ENCODE measurements around the gene CENPM. TPM values are rescaled to one million over a fixed set of nuclear protein-coding genes. Genes with fewer than 3 reads are reported as not detected.

Gene CENPM
- total RNA-seq, 1 donor from 2014 or later: 1.8 TPM

GRCh38 chr22:41900652-41901312 is 46.2 kb downstream of the CENPM start:
- no peak for DNase-seq (ENCODE audit: low read depth)

- DNase-seq (ENCODE audit: low read depth): no peak
Observed at GRCh38 chr22:41899992-41900651, 46.8 kb downstream of the CENPM start.

GRCh38 chr22:41899110-41899509 is 47.8 kb downstream of the CENPM start:
- DNase-seq (ENCODE audit: low read depth): no peak

- DNase-seq (ENCODE audit: low read depth): no peak
Observed at GRCh38 chr22:41898645-41899044, 48.3 kb downstream of the CENPM start.

GRCh38 chr22:41893591-41894375 is 53.2 kb downstream of the CENPM start:
- DNase-seq (ENCODE audit: low read depth): no peak

GRCh38 chr22:41892721-41893120 is 54.2 kb downstream of the CENPM start:
- no peak for DNase-seq (ENCODE audit: low read depth)

GRCh38 chr22:41891407-41891806 is 55.5 kb downstream of the CENPM start:
- DNase-seq (ENCODE audit: low read depth): no peak

Other genes with a start within 250 kb of the CENPM start
- 0.10 and 0.52 TPM in 2 replicates for gene MEI1, start 247.6 kb downstream of the CENPM start, total RNA-seq
- gene CCDC134, start 146.5 kb downstream of the CENPM start, total RNA-seq: 11.0 and 16.1 TPM in 2 replicates
- 39.8 and 80.3 TPM in 2 replicates for gene SREBF2, start 114.0 kb downstream of the CENPM start, total RNA-seq
- gene SHISA8, start 32.1 kb downstream of the CENPM start, total RNA-seq: not detected in 2 replicates
- 0.15 and 0.17 TPM in 2 replicates for gene TNFRSF13C, start 20.3 kb downstream of the CENPM start, total RNA-seq
- 0.05 and 0.35 TPM in 2 replicates for gene SEPTIN3, start 22.3 kb upstream of the CENPM start, total RNA-seq
- gene WBP2NL, start 51.6 kb upstream of the CENPM start, total RNA-seq: 0.17 and 1.1 TPM in 2 replicates
- gene NAGA, start 123.7 kb upstream of the CENPM start, total RNA-seq: 31.4 TPM in 2 replicates
- gene PHETA2, start 127.1 kb upstream of the CENPM start, total RNA-seq: 9.3 and 9.6 TPM in 2 replicates
- 1.7 and 4.5 TPM in 2 replicates for gene SMDT1, start 132.5 kb upstream of the CENPM start, total RNA-seq
- gene NDUFA6, start 143.6 kb upstream of the CENPM start, total RNA-seq: 36.5 and 76.1 TPM in 2 replicates
- gene CYP2D6, start 183.7 kb upstream of the CENPM start, total RNA-seq: 0.17 and 0.89 TPM in 2 replicates

Data from renal cortical epithelial cell (primary cell).